ENCODE results near the gene PACRG.

PACRG gene

GRCh38 chr6:163214259-163214658, 486.5 kb downstream of the PACRG start:
- DNase-seq, result no peak

- DNase-seq, result no peak
Observed at GRCh38 chr6:163218361-163218894, 490.7 kb downstream of the PACRG start.

- DNase-seq, result no peak
Observed at GRCh38 chr6:163226181-163226835, 498.5 kb downstream of the PACRG start.

- DNase-seq, result no peak
Observed at GRCh38 chr6:163226836-163227485, 499.2 kb downstream of the PACRG start.

GRCh38 chr6:163228041-163228440, 500.3 kb downstream of the PACRG start:
- no peak for DNase-seq

GRCh38 chr6:163229050-163229449, 501.3 kb downstream of the PACRG start:
- DNase-seq, result no peak

- no peak for DNase-seq
Observed at GRCh38 chr6:163230901-163231300, 503.1 kb downstream of the PACRG start.

- no peak for DNase-seq
Observed at GRCh38 chr6:163231356-163232014, 503.7 kb downstream of the PACRG start.

GRCh38 chr6:163232015-163232523, 504.3 kb downstream of the PACRG start:
- DNase-seq, result no peak

- DNase-seq, result no peak
Observed at GRCh38 chr6:163232649-163233048, 504.9 kb downstream of the PACRG start.

- no peak for DNase-seq
Observed at GRCh38 chr6:163237110-163237509, 509.3 kb downstream of the PACRG start.

- DNase-seq, result no peak
Observed at GRCh38 chr6:163239572-163240340, 512.0 kb downstream of the PACRG start.

- no peak for DNase-seq
Observed at GRCh38 chr6:163240556-163240955, 512.8 kb downstream of the PACRG start.

GRCh38 chr6:163241683-163242082, 513.9 kb downstream of the PACRG start:
- DNase-seq, result no peak

- DNase-seq, result no peak
Observed at GRCh38 chr6:163243083-163243482, 515.3 kb downstream of the PACRG start.

- DNase-seq, result no peak
Observed at GRCh38 chr6:163243692-163244589, 516.2 kb downstream of the PACRG start.

- DNase-seq, result no peak
Observed at GRCh38 chr6:163248051-163248450, 520.3 kb downstream of the PACRG start.

GRCh38 chr6:163249651-163250101, 521.9 kb downstream of the PACRG start:
- DNase-seq, result no peak

GRCh38 chr6:163250116-163250515, 522.3 kb downstream of the PACRG start:
- DNase-seq, result no peak

- DNase-seq, result no peak
Observed at GRCh38 chr6:163252061-163252591, 524.4 kb downstream of the PACRG start.

GRCh38 chr6:163253556-163254213, 525.9 kb downstream of the PACRG start:
- no peak for DNase-seq

Data from NCI-H748 treated with DMSO at 0.1 percent for 48 hours (cell line).